HEK293T (cell line): ENCODE measurements around the gene TBC1D24.

Source experiments
- CTCF ChIA-PET: fragments of 350-600 bp; formaldehyde crosslinking; extraction: SDS; loops from one replicate; lab custom pipeline; 2021; ENCODE audit warnings: antibody characterized with exemption, inconsistent platforms; lab: Yijun Ruan, JAX
- POLR2A ChIA-PET: fragments of 350-600 bp; formaldehyde crosslinking; extraction: SDS; loops from one replicate; lab custom pipeline; 2020; ENCODE audit warnings: antibody characterized with exemption, inconsistent platforms; lab: Yijun Ruan, JAX
- DNase-seq: peaks from one replicate; pipeline ENCODE4 v3.0.0; 2012; ENCODE audit warnings: mixed read lengths; ENCODE audit errors: extremely low spot score
- ARNT ChIP-seq: fragments of 450-650 bp; IDR thresholded peaks from 2 replicates; pipeline ENCODE4 v1.6.1; 2017; ENCODE audit warnings: mild to moderate bottlenecking
- BHLHE40 ChIP-seq: fragments of 450-650 bp; IDR thresholded peaks from 2 replicates; pipeline ENCODE4 v1.6.1; 2016; ENCODE audit warnings: mild to moderate bottlenecking, moderate library complexity, borderline replicate concordance
- CTBP1 ChIP-seq: fragments of 450-650 bp; IDR thresholded peaks from 2 replicates; pipeline ENCODE4 v1.6.1; 2016; ENCODE audit warnings: borderline replicate concordance
- ELF4 ChIP-seq: fragments of 450-650 bp; IDR thresholded peaks from 2 replicates; pipeline ENCODE4 v1.6.1; 2017; ENCODE audit warnings: antibody characterized with exemption
- FOXA1 ChIP-seq: fragments of 450-650 bp; IDR thresholded peaks from 2 replicates; pipeline ENCODE4 v1.6.1; 2016; ENCODE audit warnings: mild to moderate bottlenecking
- FOXK2 ChIP-seq: fragments of 450-650 bp; IDR thresholded peaks from 2 replicates; pipeline ENCODE4 v1.6.1; 2016; ENCODE audit warnings: mild to moderate bottlenecking
- FOXM1 ChIP-seq: fragments of 450-650 bp; IDR thresholded peaks from 2 replicates; pipeline ENCODE4 v1.6.1; 2017; ENCODE audit warnings: mild to moderate bottlenecking, borderline replicate concordance
- HDGF ChIP-seq: fragments of 450-650 bp; IDR thresholded peaks from 2 replicates; pipeline ENCODE4 v1.6.1; 2017; ENCODE audit warnings: antibody characterized with exemption, borderline replicate concordance
- L3MBTL2 ChIP-seq: fragments of 450-650 bp; conservative IDR thresholded peaks from 2 replicates; pipeline ENCODE4 v1.6.1; 2016; ENCODE audit warnings: mild to moderate bottlenecking
- LEF1 ChIP-seq: fragments of 450-650 bp; IDR thresholded peaks from 2 replicates; pipeline ENCODE4 v1.6.1; 2017; ENCODE audit warnings: mild to moderate bottlenecking, borderline replicate concordance
- NFRKB ChIP-seq: fragments of 450-650 bp; IDR thresholded peaks from 2 replicates; pipeline ENCODE4 v1.6.1; 2016; ENCODE audit warnings: mild to moderate bottlenecking, moderate library complexity
- PKNOX1 ChIP-seq: fragments of 450-650 bp; IDR thresholded peaks from 2 replicates; pipeline ENCODE4 v1.6.1; 2016
- SP1 ChIP-seq: fragments of 450-650 bp; IDR thresholded peaks from 2 replicates; pipeline ENCODE4 v1.6.1; 2017
- SUZ12 ChIP-seq: fragments of 450-650 bp; IDR thresholded peaks from 2 replicates; pipeline ENCODE4 v1.6.1; 2016; ENCODE audit warnings: mild to moderate bottlenecking
- TARDBP ChIP-seq: fragments of 450-650 bp; IDR thresholded peaks from 2 replicates; pipeline ENCODE4 v1.6.1; 2016
- ZNF384 ChIP-seq: fragments of 450-650 bp; IDR thresholded peaks from 2 replicates; pipeline ENCODE4 v1.6.1; 2016

Gene TBC1D24

GRCh38 chr16:2464333-2464732 is 10.6 kb upstream of the TBC1D24 start:
- ChIA-PET POLR2A (no interaction called here), CTCF (no interaction called here)
- no peak for DNase-seq
- TF ChIP-seq FOXA1, result no peak
- peak; percentile 46; the same call in 1 of the 2 replicates for TF ChIP-seq L3MBTL2

- DNase-seq, result peak; percentile 46
- ChIA-PET POLR2A (no interaction called here), CTCF (interaction anchor here (0.6 kb wide), 1 partner anchor 26 kb away, joined by 3 read pairs; no protein-coding TSS in a partner anchor)
- TF ChIP-seq TARDBP (no peak), FOXM1 (no peak), FOXK2 (no peak), ZNF384 (no peak), HDGF (no peak), PKNOX1 (no peak), SUZ12 (no peak), SP1 (no peak), LEF1 (no peak), NFRKB (no peak), L3MBTL2 (no peak), ELF4 (no peak), FOXA1 (no peak)
Measured at GRCh38 chr16:2465653-2466415, 9.1 kb upstream of the TBC1D24 start.

GRCh38 chr16:2466667-2467527 is 8.0 kb upstream of the TBC1D24 start:
- POLR2A ChIA-PET, result interaction anchor here (0.6 to 1.9 kb wide), 6 partner anchors 8 to 849 kb away, joined by 3 to 7 read pairs (median 3); partner anchors contain the start of gene ECI1
- no peak for DNase-seq
- TF ChIP-seq ELF4, result no peak
- TF ChIP-seq FOXM1, result no peak
- TF ChIP-seq FOXK2, result no peak
- peak; percentile 18; the same call in 1 of the 2 replicates for TF ChIP-seq L3MBTL2
- CTCF ChIA-PET, result no interaction called here

GRCh38 chr16:2467528-2468232 is 7.2 kb upstream of the TBC1D24 start:
- ChIA-PET CTCF (no interaction called here), POLR2A (interaction anchor here (0.7 to 4.6 kb wide), 9 partner anchors 9 to 849 kb away, joined by 3 to 70 read pairs (median 3); partner anchors contain the start of genes ECI1 and TEDC2)
- TF ChIP-seq TARDBP (no peak), SUZ12 (no peak), FOXA1 (no peak), ARNT (no peak), BHLHE40 (no peak), FOXK2 (no peak), L3MBTL2 (no peak), ELF4 (no peak), HDGF (no peak), ZNF384 (no peak), CTBP1 (no peak), FOXM1 (no peak), PKNOX1 (no peak), SP1 (no peak), NFRKB (no peak)
- peak; percentile 56 for DNase-seq

- ChIA-PET POLR2A (interaction anchor here (0.7 to 4.6 kb wide), 7 partner anchors 10 to 217 kb away, joined by 3 to 70 read pairs (median 5); partner anchors contain the start of genes AMDHD2, ECI1 and TEDC2), CTCF (no interaction called here)
- DNase-seq, result peak; percentile 24
- TF ChIP-seq L3MBTL2 (peak; percentile 40; the same call in 1 of the 2 replicates), FOXM1 (no peak)
Measured at GRCh38 chr16:2468233-2468724, 6.6 kb upstream of the TBC1D24 start.

- TF ChIP-seq FOXK2, result no peak
- no peak for TF ChIP-seq SP1
- TF ChIP-seq ZNF384, result no peak
- TF ChIP-seq PKNOX1, result no peak
- TF ChIP-seq TARDBP, result no peak
- no peak for TF ChIP-seq SUZ12
- TF ChIP-seq L3MBTL2, result no peak
- TF ChIP-seq ARNT, result no peak
- no peak for TF ChIP-seq BHLHE40
- TF ChIP-seq LEF1, result no peak
- no peak for TF ChIP-seq HDGF
- CTCF ChIA-PET, result no interaction called here
- POLR2A ChIA-PET, result interaction anchor here (0.7 to 4.6 kb wide), 10 partner anchors 9 to 217 kb away, joined by 3 to 70 read pairs (median 3); partner anchors contain the start of genes AMDHD2, ECI1 and TEDC2
- no peak for DNase-seq
Measured at GRCh38 chr16:2468725-2469398, 6.1 kb upstream of the TBC1D24 start.
